Neural cell (in vitro differentiated cells): Measurements from ENCODE around the gene EIF3D. TPM values are rescaled to one million over a fixed set of nuclear protein-coding genes. Genes with fewer than 3 reads are reported as not detected.
A peak's percentile ranks its signal among the peaks of the same experiment; 100 is the strongest.

Source experiments
- H2AFZ ChIP-seq: fragments of 200-600, 300-800 bp; sonication (generic), shearing (Covaris generic); 2 replicates; pipeline ENCODE4 v1.6.0; 2014; ENCODE audit warnings: low read depth, mild to moderate bottlenecking, antibody characterized with exemption, low read length, moderate library complexity
- H3F3A ChIP-seq: fragments of 200-600 bp; shearing (Covaris generic); 2 replicates; pipeline ENCODE4 v1.6.1; 2016; ENCODE audit warnings: mild to moderate bottlenecking, moderate library complexity, mixed read lengths, antibody characterized with exemption, low read length; ENCODE audit not compliant: insufficient read depth, poor library complexity, severe bottlenecking
- H3K27ac ChIP-seq: fragments of 200-600, 300-800 bp; sonication (generic), shearing (Covaris generic); 2 replicates; pipeline ENCODE4 v1.5.1; 2014; ENCODE audit warnings: mild to moderate bottlenecking, low read length, moderate library complexity
- H3K27me3 ChIP-seq: fragments of 300-800, 200-600 bp; sonication (generic), shearing (Covaris generic); 2 replicates; pipeline ENCODE4 v1.6.0; 2014; ENCODE audit warnings: mild to moderate bottlenecking, low read depth, low read length, moderate library complexity; ENCODE audit not compliant: insufficient read depth
- H3K36me3 ChIP-seq: fragments of 300-800, 200-600 bp; sonication (generic), shearing (Covaris generic); 2 replicates; pipeline ENCODE4 v1.5.1; 2014; ENCODE audit warnings: mild to moderate bottlenecking, antibody characterized with exemption, low read length, moderate library complexity; ENCODE audit not compliant: insufficient read depth
- H3K4me2 ChIP-seq: fragments of 300-800, 200-600 bp; sonication (generic), shearing (Covaris generic); 2 replicates; pipeline ENCODE4 v1.6.0; 2014; ENCODE audit warnings: mild to moderate bottlenecking, low read length
- H3K4me3 ChIP-seq: fragments of 300-800, 200-600 bp; sonication (generic), shearing (Covaris generic); 2 replicates; pipeline ENCODE4 v1.5.1; 2014; ENCODE audit warnings: mild to moderate bottlenecking, low read length, moderate library complexity
- H3K79me2 ChIP-seq: fragments of 200-600 bp; shearing (Covaris generic); replicated peaks from 2 replicates; pipeline ENCODE4 v1.6.0; 2014; ENCODE audit warnings: mild to moderate bottlenecking, low read length, moderate library complexity; ENCODE audit not compliant: insufficient read depth
- H3K9ac ChIP-seq: fragments of 300-800, 200-600 bp; sonication (generic), shearing (Covaris generic); 2 replicates; pipeline ENCODE4 v1.6.1; 2016; ENCODE audit warnings: mild to moderate bottlenecking, low read length, mixed read lengths
- H3K9me2 ChIP-seq: fragments of 200-600 bp; shearing (Covaris generic); 2 replicates; pipeline ENCODE4 v1.6.1; 2016; ENCODE audit warnings: mild to moderate bottlenecking, low read length, mixed read lengths; ENCODE audit not compliant: insufficient read depth
- H3K9me3 ChIP-seq: fragments of 200-600, 300-800 bp; sonication (generic), shearing (Covaris generic); 2 replicates; pipeline ENCODE4 v1.6.1; 2016; ENCODE audit warnings: mild to moderate bottlenecking, mixed run types, low read length, moderate library complexity, mixed read lengths
- H4K20me1 ChIP-seq: fragments of 200-600 bp; shearing (Covaris generic); 2 replicates; pipeline ENCODE4 v1.6.1; 2016; ENCODE audit warnings: mild to moderate bottlenecking, mixed run types; ENCODE audit not compliant: insufficient read depth
- CTCF ChIP-seq: fragments of 450-650 bp; IDR thresholded peaks from 2 replicates; pipeline ENCODE4 v1.5.1; 2014; ENCODE audit warnings: antibody characterized with exemption, mild to moderate bottlenecking, moderate library complexity; ENCODE audit not compliant: poor library complexity, severe bottlenecking
- EP300 ChIP-seq: fragments of 450-650 bp; conservative IDR thresholded peaks from 2 replicates; pipeline ENCODE4 v1.6.1; 2014; ENCODE audit warnings: antibody characterized with exemption, mild to moderate bottlenecking, moderate library complexity; ENCODE audit not compliant: poor library complexity, severe bottlenecking
- EZH2 ChIP-seq: fragments of 200-600, 300-800 bp; shearing (Covaris generic), sonication (generic); IDR thresholded peaks from 2 replicates; pipeline ENCODE4 v1.6.1; 2014; ENCODE audit warnings: antibody characterized with exemption, low read length, borderline replicate concordance, mild to moderate bottlenecking; ENCODE audit not compliant: insufficient read depth, poor library complexity, severe bottlenecking
- MXI1 ChIP-seq: fragments of 450-650 bp; conservative IDR thresholded peaks from 2 replicates; pipeline ENCODE4 v1.6.1; 2014; ENCODE audit warnings: antibody characterized with exemption, mild to moderate bottlenecking; ENCODE audit not compliant: poor library complexity, severe bottlenecking
- POLR2AphosphoS5 ChIP-seq: IDR thresholded peaks from 2 replicates; pipeline ENCODE4 v1.6.1; 2012
- RAD21 ChIP-seq: fragments of 450-650 bp; conservative IDR thresholded peaks from 2 replicates; pipeline ENCODE4 v1.6.1; 2014; ENCODE audit warnings: antibody characterized with exemption, mild to moderate bottlenecking, moderate library complexity
- SMC3 ChIP-seq: fragments of 450-650 bp; conservative IDR thresholded peaks from 2 replicates; pipeline ENCODE4 v1.6.1; 2014; ENCODE audit warnings: antibody characterized with exemption, mild to moderate bottlenecking, moderate library complexity; ENCODE audit not compliant: poor library complexity
- TAF1 ChIP-seq: IDR thresholded peaks from 2 replicates; pipeline ENCODE4 v1.6.1; 2012; ENCODE audit warnings: low read depth
- polyA plus RNA-seq: library from polyadenylated mRNA; depleted of rRNA; stranded (reverse); fragments of >200 nt; gene quantifications from 2 replicates; pipeline ENCODE4 v1.2.3, GENCODE V29; 2014
- TF ChIP-seq, protein P1 (sequence below): IDR thresholded peaks from 2 replicates; pipeline ENCODE4 v1.6.1; 2012; ENCODE audit warnings: borderline replicate concordance

Gene EIF3D
- polyA plus RNA-seq, 1 donor from 2014 or later: 133 TPM

- TF ChIP-seq SMC3 (peak; percentile 67), CTCF (peak; percentile 64), RAD21 (peak; percentile 53), EP300 (no peak)
- TF ChIP-seq, protein P1, sequence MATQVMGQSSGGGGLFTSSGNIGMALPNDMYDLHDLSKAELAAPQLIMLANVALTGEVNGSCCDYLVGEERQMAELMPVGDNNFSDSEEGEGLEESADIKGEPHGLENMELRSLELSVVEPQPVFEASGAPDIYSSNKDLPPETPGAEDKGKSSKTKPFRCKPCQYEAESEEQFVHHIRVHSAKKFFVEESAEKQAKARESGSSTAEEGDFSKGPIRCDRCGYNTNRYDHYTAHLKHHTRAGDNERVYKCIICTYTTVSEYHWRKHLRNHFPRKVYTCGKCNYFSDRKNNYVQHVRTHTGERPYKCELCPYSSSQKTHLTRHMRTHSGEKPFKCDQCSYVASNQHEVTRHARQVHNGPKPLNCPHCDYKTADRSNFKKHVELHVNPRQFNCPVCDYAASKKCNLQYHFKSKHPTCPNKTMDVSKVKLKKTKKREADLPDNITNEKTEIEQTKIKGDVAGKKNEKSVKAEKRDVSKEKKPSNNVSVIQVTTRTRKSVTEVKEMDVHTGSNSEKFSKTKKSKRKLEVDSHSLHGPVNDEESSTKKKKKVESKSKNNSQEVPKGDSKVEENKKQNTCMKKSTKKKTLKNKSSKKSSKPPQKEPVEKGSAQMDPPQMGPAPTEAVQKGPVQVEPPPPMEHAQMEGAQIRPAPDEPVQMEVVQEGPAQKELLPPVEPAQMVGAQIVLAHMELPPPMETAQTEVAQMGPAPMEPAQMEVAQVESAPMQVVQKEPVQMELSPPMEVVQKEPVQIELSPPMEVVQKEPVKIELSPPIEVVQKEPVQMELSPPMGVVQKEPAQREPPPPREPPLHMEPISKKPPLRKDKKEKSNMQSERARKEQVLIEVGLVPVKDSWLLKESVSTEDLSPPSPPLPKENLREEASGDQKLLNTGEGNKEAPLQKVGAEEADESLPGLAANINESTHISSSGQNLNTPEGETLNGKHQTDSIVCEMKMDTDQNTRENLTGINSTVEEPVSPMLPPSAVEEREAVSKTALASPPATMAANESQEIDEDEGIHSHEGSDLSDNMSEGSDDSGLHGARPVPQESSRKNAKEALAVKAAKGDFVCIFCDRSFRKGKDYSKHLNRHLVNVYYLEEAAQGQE: no peak
- no peak overlapping the region for H3K27ac ChIP-seq
- no peak overlapping the region for H2AFZ ChIP-seq
- H3K27me3 ChIP-seq: no peaks in the 10 kb centered on the region
- H3F3A ChIP-seq: no peaks in the 10 kb centered on the region
- no peak overlapping the region for H3K4me2 ChIP-seq
- no peak overlapping the region for H3K9ac ChIP-seq
- no peaks in the 10 kb centered on the region for H3K9me3 ChIP-seq
- no peaks in the 10 kb centered on the region for H3K9me2 ChIP-seq
- H3K79me2 ChIP-seq: no peaks in the 10 kb centered on the region
- H3K36me3 ChIP-seq: peaks cover 4% of the 10 kb centered on the region
- no peak overlapping the region for H3K4me3 ChIP-seq
- H4K20me1 ChIP-seq: no peaks in the 10 kb centered on the region
Measured at GRCh38 chr22:36510966-36511881, 17.7 kb downstream of the EIF3D start.

- Histone ChIP-seq H3K9ac (no peak overlapping the region), H3F3A (no peaks in the 10 kb centered on the region)
Measured at GRCh38 chr22:36510384-36510783, 18.6 kb downstream of the EIF3D start.

DNA sequence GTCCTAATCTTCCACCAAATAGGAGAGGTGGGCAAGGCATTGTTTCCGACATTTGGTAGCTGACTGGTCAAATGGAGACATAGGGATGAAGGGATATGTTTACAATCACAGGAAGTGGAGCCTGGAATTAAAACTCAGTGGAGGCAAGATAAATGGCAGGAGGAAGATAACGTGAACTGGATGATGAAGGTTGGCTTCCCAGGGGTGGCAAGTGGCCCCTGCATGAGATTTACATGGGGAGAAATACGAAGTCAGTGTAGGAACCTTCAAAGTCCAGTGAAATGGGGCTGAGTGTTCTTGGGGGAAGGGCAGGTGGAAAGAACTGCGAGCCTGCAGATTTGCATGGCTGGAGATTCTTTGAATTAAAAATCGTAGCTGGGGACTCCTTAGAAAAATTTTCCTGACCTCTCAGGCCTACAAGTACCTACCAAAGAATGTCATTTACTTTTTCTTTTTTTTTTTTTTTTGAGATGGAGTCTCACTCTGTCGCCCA is 21.4 kb downstream of the EIF3D start:
- Histone ChIP-seq H3K79me2 (no peaks in the 10 kb centered on the region), H3K4me3 (peak overlapping the region; percentile 68), H2AFZ (peak overlapping the region; percentile 6), H3K4me2 (peak overlapping the region; percentile 68), H3F3A (no peaks in the 10 kb centered on the region), H3K27ac (peak overlapping the region; percentile 34), H3K27me3 (no peaks in the 10 kb centered on the region), H3K9ac (peak overlapping the region; percentile 48), H3K9me2 (no peaks in the 10 kb centered on the region), H3K9me3 (no peaks in the 10 kb centered on the region), H3K36me3 (peaks cover 4% of the 10 kb centered on the region), H4K20me1 (no peaks in the 10 kb centered on the region)
- TF ChIP-seq, protein P1: no peak
- no peak for TF ChIP-seq CTCF
- no peak for TF ChIP-seq MXI1
- TF ChIP-seq POLR2AphosphoS5: no peak
- no peak for TF ChIP-seq TAF1

More at GRCh38 chr22:36510384-36510783, 18.6 kb downstream of the EIF3D start:
- Histone ChIP-seq H3K27me3 (no peaks in the 10 kb centered on the region), H3K27ac (no peak overlapping the region), H3K79me2 (no peaks in the 10 kb centered on the region), H3K4me3 (no peak overlapping the region), H3K4me2 (no peak overlapping the region), H4K20me1 (no peaks in the 10 kb centered on the region), H3K9me2 (no peaks in the 10 kb centered on the region), H3K9me3 (no peaks in the 10 kb centered on the region), H3K36me3 (peaks cover 4% of the 10 kb centered on the region), H2AFZ (no peak overlapping the region)
- TF ChIP-seq SMC3 (no peak), POLR2AphosphoS5 (no peak), EZH2 (no peak)
